Transverse colon (tissue), 3 donors: Measurements from ENCODE around the gene EIF3B.

Experiments used
- POLR2A ChIP-seq: fragments of 450-650 bp; IDR thresholded peaks from one replicate; pipeline ENCODE4 v1.6.1; 2016; ENCODE audit warnings: antibody characterized with exemption, mild to moderate bottlenecking, moderate library complexity
- TF ChIP-seq, protein P1 (sequence below), 5 experiments: fragments of 200-600 bp in 3 of 5; fragments of 450-650 bp in 2 of 5; sonication (generic) in 3 of 5; IDR thresholded peaks; 1 replicate in 2 of 5; 2 replicates in 3 of 5; pipeline ENCODE4 v1.5.1; 2016 to 2017; ENCODE audit warnings: antibody characterized with exemption in 5 of 5, inconsistent platforms in 3 of 5, mild to moderate bottlenecking in 2 of 5, moderate library complexity in 1 of 5

DNA sequence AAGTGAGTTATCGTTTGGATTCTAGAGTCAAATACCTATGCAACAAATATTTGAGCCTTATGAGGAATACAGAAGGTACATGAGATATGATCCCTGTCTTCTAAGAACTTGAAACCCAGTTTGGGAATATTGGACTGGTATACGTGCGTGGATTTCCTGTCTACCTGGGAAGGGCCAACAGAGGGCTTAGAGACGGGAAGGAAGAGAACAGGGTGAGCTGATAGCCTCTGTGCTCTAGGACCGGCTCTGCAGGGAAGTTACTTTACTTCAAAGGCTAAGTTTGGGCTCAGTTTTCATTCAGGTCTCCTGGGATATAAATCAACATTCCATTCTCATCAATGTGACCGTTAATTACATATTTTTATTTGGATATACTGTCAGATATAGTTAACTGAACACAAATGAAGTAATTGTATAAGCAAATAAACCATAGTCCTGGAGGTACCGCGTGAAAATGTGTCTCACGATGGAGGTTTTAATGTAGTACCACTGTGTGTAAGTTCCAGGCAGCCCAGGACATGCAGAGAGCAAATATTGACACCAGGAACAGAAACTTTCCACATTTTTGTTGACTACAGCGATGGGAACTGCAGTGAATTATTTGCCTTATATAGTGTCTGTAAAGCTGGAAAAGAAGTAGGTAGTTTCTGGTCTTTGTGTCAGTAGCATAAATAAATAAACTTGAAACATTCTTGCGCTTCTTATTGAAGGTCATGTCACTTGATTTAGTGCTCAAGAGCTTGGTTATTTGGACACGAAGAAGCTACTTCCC lies 57.4 kb downstream of the EIF3B start:
- TF ChIP-seq, protein P1, sequence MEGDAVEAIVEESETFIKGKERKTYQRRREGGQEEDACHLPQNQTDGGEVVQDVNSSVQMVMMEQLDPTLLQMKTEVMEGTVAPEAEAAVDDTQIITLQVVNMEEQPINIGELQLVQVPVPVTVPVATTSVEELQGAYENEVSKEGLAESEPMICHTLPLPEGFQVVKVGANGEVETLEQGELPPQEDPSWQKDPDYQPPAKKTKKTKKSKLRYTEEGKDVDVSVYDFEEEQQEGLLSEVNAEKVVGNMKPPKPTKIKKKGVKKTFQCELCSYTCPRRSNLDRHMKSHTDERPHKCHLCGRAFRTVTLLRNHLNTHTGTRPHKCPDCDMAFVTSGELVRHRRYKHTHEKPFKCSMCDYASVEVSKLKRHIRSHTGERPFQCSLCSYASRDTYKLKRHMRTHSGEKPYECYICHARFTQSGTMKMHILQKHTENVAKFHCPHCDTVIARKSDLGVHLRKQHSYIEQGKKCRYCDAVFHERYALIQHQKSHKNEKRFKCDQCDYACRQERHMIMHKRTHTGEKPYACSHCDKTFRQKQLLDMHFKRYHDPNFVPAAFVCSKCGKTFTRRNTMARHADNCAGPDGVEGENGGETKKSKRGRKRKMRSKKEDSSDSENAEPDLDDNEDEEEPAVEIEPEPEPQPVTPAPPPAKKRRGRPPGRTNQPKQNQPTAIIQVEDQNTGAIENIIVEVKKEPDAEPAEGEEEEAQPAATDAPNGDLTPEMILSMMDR (IDR thresholded peaks at IDR 0.05) = no peak
- no peak for TF ChIP-seq POLR2A
